SU-DHL-6 (cell line): ENCODE results near the gene PXN.

Experiments used
- EZH2phosphoT487 ChIP-seq: fragments of 200-600 bp; sonication (generic), shearing (Covaris generic); conservative IDR thresholded peaks from 2 replicates; pipeline ENCODE4 v1.6.1; 2018; ENCODE audit warnings: mild to moderate bottlenecking, antibody characterized with exemption, low read length, moderate library complexity, mixed read lengths
- TF ChIP-seq, protein P1 (sequence below): fragments of 200-600 bp; sonication (generic); IDR thresholded peaks from one replicate; pipeline ENCODE4 v1.5.1; 2017; ENCODE audit warnings: antibody characterized with exemption, mild to moderate bottlenecking, low read length, moderate library complexity; ENCODE audit not compliant: insufficient read depth, poor library complexity, severe bottlenecking

DNA sequence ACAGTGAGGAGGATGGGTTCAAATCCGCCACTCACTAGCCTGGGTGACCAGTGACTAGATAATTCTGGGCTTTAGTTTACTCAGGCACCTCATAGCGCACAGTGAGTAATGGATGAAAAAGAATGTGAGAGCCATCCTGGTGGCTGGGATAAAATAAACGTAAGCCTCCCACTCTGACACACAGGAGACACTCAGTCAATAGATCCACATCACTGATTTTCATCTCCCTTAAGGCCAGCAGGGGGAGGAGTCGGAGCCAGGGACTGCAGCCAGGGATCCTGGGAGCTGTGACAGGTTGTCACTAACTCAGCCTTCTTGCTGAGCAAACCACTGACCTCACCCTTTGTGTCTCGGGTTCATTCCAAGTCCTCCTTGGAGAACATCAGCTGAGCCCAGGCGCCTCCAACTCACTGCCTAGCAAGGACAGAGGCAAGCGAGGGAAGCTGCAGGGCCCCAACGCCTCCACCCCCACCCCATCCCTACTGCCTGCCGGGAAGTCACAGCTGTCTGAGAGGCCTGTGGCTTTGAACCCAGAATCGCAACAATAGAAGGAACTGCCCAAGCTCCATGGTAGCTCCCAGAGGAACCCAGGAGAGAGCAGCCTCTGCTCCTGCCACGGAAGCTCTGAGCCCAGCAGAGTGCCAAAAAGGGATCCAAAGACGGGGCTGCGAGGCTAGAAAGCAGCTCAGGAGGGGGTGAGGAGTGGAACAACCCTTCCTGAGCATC is 30.7 kb downstream of the PXN start:
- TF ChIP-seq, protein P1, sequence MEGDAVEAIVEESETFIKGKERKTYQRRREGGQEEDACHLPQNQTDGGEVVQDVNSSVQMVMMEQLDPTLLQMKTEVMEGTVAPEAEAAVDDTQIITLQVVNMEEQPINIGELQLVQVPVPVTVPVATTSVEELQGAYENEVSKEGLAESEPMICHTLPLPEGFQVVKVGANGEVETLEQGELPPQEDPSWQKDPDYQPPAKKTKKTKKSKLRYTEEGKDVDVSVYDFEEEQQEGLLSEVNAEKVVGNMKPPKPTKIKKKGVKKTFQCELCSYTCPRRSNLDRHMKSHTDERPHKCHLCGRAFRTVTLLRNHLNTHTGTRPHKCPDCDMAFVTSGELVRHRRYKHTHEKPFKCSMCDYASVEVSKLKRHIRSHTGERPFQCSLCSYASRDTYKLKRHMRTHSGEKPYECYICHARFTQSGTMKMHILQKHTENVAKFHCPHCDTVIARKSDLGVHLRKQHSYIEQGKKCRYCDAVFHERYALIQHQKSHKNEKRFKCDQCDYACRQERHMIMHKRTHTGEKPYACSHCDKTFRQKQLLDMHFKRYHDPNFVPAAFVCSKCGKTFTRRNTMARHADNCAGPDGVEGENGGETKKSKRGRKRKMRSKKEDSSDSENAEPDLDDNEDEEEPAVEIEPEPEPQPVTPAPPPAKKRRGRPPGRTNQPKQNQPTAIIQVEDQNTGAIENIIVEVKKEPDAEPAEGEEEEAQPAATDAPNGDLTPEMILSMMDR: no peak
- TF ChIP-seq EZH2phosphoT487: no peak
